HEK293 (cell line): ENCODE data around the gene TMEM135.

Source experiments
- CTCF ChIA-PET: fragments of 350-600 bp; formaldehyde crosslinking; extraction: SDS; loops from one replicate; lab custom pipeline; 2021; ENCODE audit warnings: antibody characterized with exemption; lab: Yijun Ruan, JAX
- POLR2A ChIA-PET: fragments of 300-600 bp; formaldehyde crosslinking; extraction: SDS; loops from one replicate; lab custom pipeline; 2020; ENCODE audit warnings: antibody characterized with exemption, inconsistent platforms; lab: Yijun Ruan, JAX
- H3K27ac ChIP-seq: fragments of 200-500 bp; sonication (Bioruptor generic); 2 replicates; pipeline ENCODE4 v1.5.1; 2014; ENCODE audit warnings: low read depth, low read length, control low read depth, inconsistent platforms; ENCODE audit errors: extremely low read depth
- H3K36me3 ChIP-seq, 2 experiments: fragments of 200-500 bp in 1 of 2; sonication (Bioruptor generic) in 1 of 2; 1 replicate in 1 of 2; 2 replicates in 1 of 2; pipeline ENCODE4 v1.5.1; 2014 to 2017; ENCODE audit warnings: inconsistent platforms in 2 of 2, low read length in 2 of 2; ENCODE audit not compliant: control insufficient read depth in 2 of 2, insufficient read depth in 1 of 2
- H3K4me1 ChIP-seq: fragments of 200-500 bp; sonication (Bioruptor generic); 2 replicates; pipeline ENCODE4 v1.5.1; 2014; ENCODE audit warnings: mild to moderate bottlenecking, low read length, inconsistent platforms; ENCODE audit not compliant: control insufficient read depth, insufficient read depth
- H3K4me3 ChIP-seq: 2 replicates; pipeline ENCODE4 v1.5.1; 2011; ENCODE audit warnings: low read depth, mild to moderate bottlenecking, control low read depth, low read length, moderate library complexity
- H3K9me3 ChIP-seq: fragments of 200-500 bp; sonication (Bioruptor generic); 2 replicates; pipeline ENCODE4 v1.5.1; 2014; ENCODE audit warnings: low read depth, low read length, inconsistent platforms; ENCODE audit not compliant: control insufficient read depth, insufficient read depth
- BCL11B ChIP-seq: fragments of 450-650 bp; formaldehyde crosslinking; IDR thresholded peaks from 2 replicates; pipeline ENCODE4 v1.5.1; 2016; ENCODE audit warnings: low read depth, missing biosample characterization, missing genetic modification characterization
- HOXC10 ChIP-seq: sonication (generic); formaldehyde crosslinking; IDR thresholded peaks from 2 replicates; pipeline ENCODE4 v1.8.1; 2023; ENCODE audit warnings: mild to moderate bottlenecking, missing genetic modification reagents
- HOXD13 ChIP-seq: sonication (generic); formaldehyde crosslinking; IDR thresholded peaks from 2 replicates; pipeline ENCODE4 v1.8.0; 2022; ENCODE audit warnings: missing genetic modification reagents, borderline replicate concordance
- KLF16 ChIP-seq: fragments of 450-650 bp; formaldehyde crosslinking; IDR thresholded peaks from 2 replicates; pipeline ENCODE4 v1.5.1; 2017; ENCODE audit warnings: missing biosample characterization, missing genetic modification characterization
- KLF8 ChIP-seq: fragments of 450-650 bp; formaldehyde crosslinking; IDR thresholded peaks from 2 replicates; pipeline ENCODE4 v1.5.1; 2016; ENCODE audit warnings: missing biosample characterization, missing genetic modification characterization
- OVOL3 ChIP-seq: fragments of 450-650 bp; formaldehyde crosslinking; IDR thresholded peaks from 2 replicates; pipeline ENCODE4 v1.5.1; 2016; ENCODE audit warnings: missing biosample characterization, missing genetic modification characterization
- PRDM1 ChIP-seq: fragments of 450-650 bp; formaldehyde crosslinking; IDR thresholded peaks from 2 replicates; pipeline ENCODE4; 2016; ENCODE audit warnings: missing biosample characterization, missing genetic modification characterization
- REST ChIP-seq: fragments of 450-650 bp; formaldehyde crosslinking; IDR thresholded peaks from 2 replicates; pipeline ENCODE4 v1.5.1; 2016; ENCODE audit warnings: missing biosample characterization, missing genetic modification characterization
- SCRT2 ChIP-seq: fragments of 450-650 bp; formaldehyde crosslinking; IDR thresholded peaks from 2 replicates; pipeline ENCODE4 v1.5.1; 2016; ENCODE audit warnings: missing biosample characterization, missing genetic modification characterization
- SP3 ChIP-seq: fragments of 450-650 bp; formaldehyde crosslinking; IDR thresholded peaks from 2 replicates; pipeline ENCODE4 v1.5.1; 2016; ENCODE audit warnings: missing biosample characterization, missing genetic modification characterization
- ZBTB21 ChIP-seq: fragments of 450-650 bp; formaldehyde crosslinking; IDR thresholded peaks from 2 replicates; pipeline ENCODE4 v1.5.1; 2017; ENCODE audit warnings: missing biosample characterization, missing genetic modification characterization
- ZBTB8A ChIP-seq: fragments of 450-650 bp; formaldehyde crosslinking; IDR thresholded peaks from 2 replicates; pipeline ENCODE4 v1.5.1; 2016; ENCODE audit warnings: missing biosample characterization, missing genetic modification characterization
- ZFP3 ChIP-seq: fragments of 450-650 bp; formaldehyde crosslinking; IDR thresholded peaks from 2 replicates; pipeline ENCODE4 v1.5.1; 2016; ENCODE audit warnings: low read depth, missing biosample characterization, missing genetic modification characterization
- ZNF121 ChIP-seq: fragments of 450-650 bp; formaldehyde crosslinking; IDR thresholded peaks from 2 replicates; pipeline ENCODE4 v1.5.1; 2016; ENCODE audit warnings: missing biosample characterization, missing genetic modification characterization
- ZNF350 ChIP-seq: fragments of 450-650 bp; formaldehyde crosslinking; IDR thresholded peaks from 2 replicates; pipeline ENCODE4 v1.5.0; 2017; ENCODE audit warnings: missing biosample characterization, mild to moderate bottlenecking, missing genetic modification characterization
- ZNF362 ChIP-seq: fragments of 450-650 bp; formaldehyde crosslinking; IDR thresholded peaks from 2 replicates; pipeline ENCODE4 v1.5.1; 2016; ENCODE audit warnings: missing biosample characterization, missing genetic modification characterization
- ZNF423 ChIP-seq: fragments of 450-650 bp; formaldehyde crosslinking; IDR thresholded peaks from 2 replicates; pipeline ENCODE4 v1.5.1; 2016; ENCODE audit warnings: missing biosample characterization, missing genetic modification characterization
- ZNF660 ChIP-seq: fragments of 450-650 bp; IDR thresholded peaks from 2 replicates; pipeline ENCODE4 v1.5.1; 2018; ENCODE audit warnings: missing biosample characterization, mild to moderate bottlenecking, missing genetic modification characterization
- ZNF670 ChIP-seq: fragments of 450-650 bp; formaldehyde crosslinking; IDR thresholded peaks from 2 replicates; pipeline ENCODE4 v1.5.1; 2016; ENCODE audit warnings: missing biosample characterization, missing genetic modification characterization, low read depth
- ZNF677 ChIP-seq: fragments of 450-650 bp; IDR thresholded peaks from 2 replicates; pipeline ENCODE4 v1.5.0; 2018; ENCODE audit warnings: missing biosample characterization, mild to moderate bottlenecking, missing genetic modification characterization, moderate library complexity
- ZNF830 ChIP-seq: fragments of 450-650 bp; IDR thresholded peaks from 2 replicates; pipeline ENCODE4 v1.5.0; 2018; ENCODE audit warnings: missing biosample characterization, missing genetic modification characterization, low read depth, mild to moderate bottlenecking, moderate library complexity
- ZSCAN4 ChIP-seq: fragments of 450-650 bp; formaldehyde crosslinking; IDR thresholded peaks from 2 replicates; pipeline ENCODE4 v1.5.1; 2017; ENCODE audit warnings: missing biosample characterization, missing genetic modification characterization
- ZSCAN5A ChIP-seq: fragments of 450-650 bp; formaldehyde crosslinking; IDR thresholded peaks from 2 replicates; pipeline ENCODE4 v1.5.1; 2016; ENCODE audit warnings: missing biosample characterization, missing genetic modification characterization

TMEM135 gene

GRCh38 chr11:87141980-87142514, 104.3 kb downstream of the TMEM135 start:
- H3K4me3 ChIP-seq: no peak overlapping the region
- CTCF ChIA-PET: interaction anchor here (0.6 to 0.9 kb wide), 2 partner anchors 13 to 118 kb away, joined by 3 to 4 read pairs; no protein-coding TSS in a partner anchor

GRCh38 chr11:87142594-87142993, 104.9 kb downstream of the TMEM135 start:
- TF ChIP-seq ZSCAN5A (tag by site-specific recombination) (no peak), PRDM1 (tag by site-specific recombination) (peak; percentile 93)
- TF ChIP-seq, all 188 proteins: peak for 1
- no peaks in the 10 kb centered on the region for H3K4me1 ChIP-seq
- no peaks in the 10 kb centered on the region for H3K36me3 ChIP-seq
- ChIA-PET POLR2A (interaction anchor here (0.6 kb wide), 1 partner anchor 107 kb away, joined by 3 read pairs; no protein-coding TSS in a partner anchor), CTCF (interaction anchor here (0.6 to 0.9 kb wide), 2 partner anchors 13 to 14 kb away, joined by 3 read pairs; no protein-coding TSS in a partner anchor)
- no peak overlapping the region for H3K27ac ChIP-seq
- no peaks in the 10 kb centered on the region for H3K9me3 ChIP-seq
- H3K4me3 ChIP-seq: no peak overlapping the region

More at GRCh38 chr11:87141980-87142514, 104.3 kb downstream of the TMEM135 start:
- POLR2A ChIA-PET: no interaction called here
- Histone ChIP-seq H3K27ac (no peak overlapping the region), H3K4me1 (no peaks in the 10 kb centered on the region), H3K36me3 (no peaks in the 10 kb centered on the region), H3K9me3 (no peaks in the 10 kb centered on the region)
- TF ChIP-seq SCRT2 (tag by site-specific recombination) (peak; percentile 41; the same call in 1 of the 2 replicates), HOXC10 (CRISPR knock-in tag) (no peak)

GRCh38 chr11:87143641-87144040, 105.9 kb downstream of the TMEM135 start:
- POLR2A ChIA-PET: no interaction called here
- no peaks in the 10 kb centered on the region for H3K36me3 ChIP-seq
- CTCF ChIA-PET: no interaction called here
- H3K27ac ChIP-seq: no peak overlapping the region
- no peak overlapping the region for H3K4me3 ChIP-seq
- H3K4me1 ChIP-seq: no peaks in the 10 kb centered on the region
- TF ChIP-seq KLF16 (tag by site-specific recombination) (no peak), OVOL3 (no peak), ZSCAN4 (tag by site-specific recombination) (no peak), REST (tag by site-specific recombination) (no peak), BCL11B (tag by site-specific recombination) (no peak), SP3 (tag by site-specific recombination) (no peak), ZBTB8A (no peak), KLF8 (tag by site-specific recombination) (no peak), HOXD13 (no peak), ZNF660 (tag by site-specific recombination) (no peak), ZNF677 (tag by site-specific recombination) (no peak), ZNF350 (tag by site-specific recombination) (no peak), HOXC10 (CRISPR knock-in tag) (no peak), ZNF121 (no peak), ZBTB21 (tag by site-specific recombination) (no peak), ZNF362 (tag by site-specific recombination) (no peak), ZNF670 (no peak), ZNF830 (tag by site-specific recombination) (no peak), ZNF423 (tag by site-specific recombination) (no peak), ZFP3 (tag by site-specific recombination) (no peak)
- no peaks in the 10 kb centered on the region for H3K9me3 ChIP-seq
